HEK293T (cell line): Measurements from ENCODE around the gene KCTD20.

Source experiments
- CTBP1 ChIP-seq: fragments of 450-650 bp; IDR thresholded peaks from 2 replicates; pipeline ENCODE4 v1.6.1; 2016; ENCODE audit warnings: borderline replicate concordance
- FOXM1 ChIP-seq: fragments of 450-650 bp; IDR thresholded peaks from 2 replicates; pipeline ENCODE4 v1.6.1; 2017; ENCODE audit warnings: mild to moderate bottlenecking, borderline replicate concordance
- NFRKB ChIP-seq: fragments of 450-650 bp; IDR thresholded peaks from 2 replicates; pipeline ENCODE4 v1.6.1; 2016; ENCODE audit warnings: mild to moderate bottlenecking, moderate library complexity
- SP1 ChIP-seq: fragments of 450-650 bp; IDR thresholded peaks from 2 replicates; pipeline ENCODE4 v1.6.1; 2017
- SUZ12 ChIP-seq: fragments of 450-650 bp; IDR thresholded peaks from 2 replicates; pipeline ENCODE4 v1.6.1; 2016; ENCODE audit warnings: mild to moderate bottlenecking
- TARDBP ChIP-seq: fragments of 450-650 bp; IDR thresholded peaks from 2 replicates; pipeline ENCODE4 v1.6.1; 2016

- no peak for TF ChIP-seq CTBP1
- TF ChIP-seq SP1: no peak
- no peak for TF ChIP-seq SUZ12
- no peak for TF ChIP-seq TARDBP
- no peak for TF ChIP-seq NFRKB
- TF ChIP-seq FOXM1: no peak
Measured at GRCh38 chr6:36526066-36526465, 83.3 kb downstream of the KCTD20 start.
